GM18520 (cell line): ENCODE data around the gene LYST.
"Not testable (repeated sequence)": the region's sequence is repeated elsewhere in the genome, so short reads cannot be mapped to it uniquely, and the experiment has no call there.

Experiments
- ATAC-seq: cut with Tn5 transposase; IDR thresholded peaks from one replicate; pipeline ENCODE4 v1.9.1; 2021; ENCODE audit not compliant: unreplicated experiment

The LYST gene

GRCh38 chr1:235859789-235860188, 6.9 kb downstream of the LYST start:
- no peak for ATAC-seq

- ATAC-seq = no peak
These were observed 7.9 kb downstream of the LYST start for GRCh38 chr1:235858766-235859165.

GRCh38 chr1:235857756-235858155, 8.9 kb downstream of the LYST start:
- no peak for ATAC-seq

- ATAC-seq = no peak
These were observed 10.8 kb downstream of the LYST start for GRCh38 chr1:235855811-235856429.

- peak; percentile 75 for ATAC-seq
These were observed 12.4 kb downstream of the LYST start for GRCh38 chr1:235854347-235854746.

- no peak for ATAC-seq
These were observed 13.1 kb downstream of the LYST start for GRCh38 chr1:235853653-235854052.

GRCh38 chr1:235852887-235853286, 13.8 kb downstream of the LYST start:
- ATAC-seq = no peak

- no peak for ATAC-seq
These were observed 14.8 kb downstream of the LYST start for GRCh38 chr1:235851939-235852338.

- ATAC-seq = not testable (repeated sequence)
These were observed 18.5 kb downstream of the LYST start for GRCh38 chr1:235848251-235848650.

- ATAC-seq = not testable (repeated sequence)
These were observed 21.0 kb downstream of the LYST start for GRCh38 chr1:235845656-235846107.

GRCh38 chr1:235844776-235845175, 21.9 kb downstream of the LYST start:
- ATAC-seq = no peak

GRCh38 chr1:235843461-235843961, 23.2 kb downstream of the LYST start:
- ATAC-seq = peak; percentile 66

- ATAC-seq = no peak
These were observed 24.7 kb downstream of the LYST start for GRCh38 chr1:235841938-235842545.

GRCh38 chr1:235838021-235838420, 28.7 kb downstream of the LYST start:
- ATAC-seq = no peak

GRCh38 chr1:235835226-235835625, 31.5 kb downstream of the LYST start:
- ATAC-seq = no peak

- no peak for ATAC-seq
These were observed 32.1 kb downstream of the LYST start for GRCh38 chr1:235834620-235835019.

- ATAC-seq = no peak
These were observed 34.7 kb downstream of the LYST start for GRCh38 chr1:235832011-235832410.

- ATAC-seq = peak; percentile 96
These were observed 35.6 kb downstream of the LYST start for GRCh38 chr1:235831148-235831547.

- no peak for ATAC-seq
These were observed 40.4 kb downstream of the LYST start for GRCh38 chr1:235826102-235826854.

- no peak for ATAC-seq
These were observed 41.5 kb downstream of the LYST start for GRCh38 chr1:235825229-235825628.

- ATAC-seq = no peak
These were observed 43.0 kb downstream of the LYST start for GRCh38 chr1:235823684-235824083.

GRCh38 chr1:235822685-235823084, 44.0 kb downstream of the LYST start:
- no peak for ATAC-seq
